RPMI7951 (cell line): ENCODE data around the gene BRF1. TPM values are rescaled to one million over a fixed set of nuclear protein-coding genes. Genes with fewer than 3 reads are reported as not detected.

Experiments
- DNase-seq: peaks from one replicate; pipeline ENCODE4 v3.0.0-alpha.2; 2012; ENCODE audit warnings: low read depth
- total RNA-seq: library from RNA; depleted of rRNA; stranded (reverse); fragments of >200 nt; shearing (Covaris generic); gene quantifications from 2 replicates; pipeline ENCODE4 v1.2.3, GENCODE V29; 2014

The BRF1 gene
- total RNA-seq, 1 experiment from 2014 or later, result 13.9 TPM

GRCh38 chr14:105229099-105229655 lies 71.6 kb downstream of the BRF1 start:
- no peak for DNase-seq

- DNase-seq, result no peak
Observed at GRCh38 chr14:105228562-105228961, 72.2 kb downstream of the BRF1 start.

- no peak for DNase-seq
Observed at GRCh38 chr14:105227346-105227745, 73.5 kb downstream of the BRF1 start.

- DNase-seq, result no peak
Observed at GRCh38 chr14:105226198-105226597, 74.6 kb downstream of the BRF1 start.

- no peak for DNase-seq
Observed at GRCh38 chr14:105224845-105225570, 75.8 kb downstream of the BRF1 start.

GRCh38 chr14:105223770-105224544 lies 76.8 kb downstream of the BRF1 start:
- DNase-seq, result no peak

GRCh38 chr14:105223260-105223659 lies 77.5 kb downstream of the BRF1 start:
- no peak for DNase-seq

GRCh38 chr14:105221598-105222178 lies 79.1 kb downstream of the BRF1 start:
- no peak for DNase-seq

GRCh38 chr14:105220699-105221597 lies 79.9 kb downstream of the BRF1 start:
- no peak for DNase-seq

GRCh38 chr14:105219753-105220152 lies 81.0 kb downstream of the BRF1 start:
- no peak for DNase-seq

GRCh38 chr14:105219043-105219612 lies 81.7 kb downstream of the BRF1 start:
- no peak for DNase-seq

- no peak for DNase-seq
Observed at GRCh38 chr14:105218611-105219010, 82.2 kb downstream of the BRF1 start.

GRCh38 chr14:105217774-105218173 lies 83.0 kb downstream of the BRF1 start:
- no peak for DNase-seq

GRCh38 chr14:105216490-105217247 lies 84.1 kb downstream of the BRF1 start:
- DNase-seq, result no peak

GRCh38 chr14:105215602-105216001 lies 85.2 kb downstream of the BRF1 start:
- no peak for DNase-seq

- no peak for DNase-seq
Observed at GRCh38 chr14:105214324-105214915, 86.4 kb downstream of the BRF1 start.

- DNase-seq, result no peak
Observed at GRCh38 chr14:105213361-105213760, 87.4 kb downstream of the BRF1 start.

GRCh38 chr14:105212541-105213300 lies 88.1 kb downstream of the BRF1 start:
- no peak for DNase-seq

GRCh38 chr14:105211758-105212089 lies 89.1 kb downstream of the BRF1 start:
- no peak for DNase-seq
